ENCODE data around the gene SPRYD3. TPM values are rescaled to one million over a fixed set of nuclear protein-coding genes. Genes with fewer than 3 reads are reported as not detected.

SPRYD3 gene
- total and polyA plus RNA-seq, 8 donors, result 25.7 to 47.2 (median 38.4) TPM

DNA sequence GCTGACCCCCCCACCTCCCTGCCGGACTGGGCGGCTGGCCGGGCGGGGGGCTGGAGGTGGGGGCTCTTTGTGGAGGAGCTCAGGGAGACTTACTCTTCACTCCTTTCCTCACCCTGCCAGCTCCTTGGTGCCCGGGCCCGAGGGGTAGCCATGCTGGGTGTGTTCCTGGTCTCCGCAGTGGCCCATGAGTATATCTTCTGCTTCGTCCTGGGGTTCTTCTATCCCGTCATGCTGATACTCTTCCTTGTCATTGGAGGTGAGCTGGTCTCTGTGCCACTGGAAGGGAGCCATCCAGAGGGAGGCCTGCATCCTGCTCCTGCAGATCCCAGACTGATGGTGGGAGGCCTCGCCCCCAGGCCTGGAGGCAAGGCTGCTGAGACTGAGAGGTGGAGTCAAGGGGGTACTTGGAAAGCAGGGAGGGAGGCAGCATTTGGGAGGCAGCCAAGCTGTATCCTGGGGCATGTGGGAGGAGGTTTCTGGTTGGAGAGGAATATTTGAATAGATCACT is 43.8 kb upstream of the SPRYD3 start:
- no peaks in the 10 kb centered on the region for H3K9me3 ChIP-seq
- intact Hi-C loops (cut with DNase I), result no loop called here
- 93 to 94% methylated on average over 10 of the region's 10 CpGs for WGBS, 2 donors
- H3K4me1 ChIP-seq, result no peaks in the 10 kb centered on the region
- ATAC-seq (no peak), DNase-seq (no peak), FAIRE-seq (no peak)
- no peak overlapping the region for H3K4me3 ChIP-seq
- no peak overlapping the region for H3K27ac ChIP-seq
- no peaks in the 10 kb centered on the region for H3K36me3 ChIP-seq
- H3K27me3 ChIP-seq, result no peaks in the 10 kb centered on the region
- TF ChIP-seq, protein P1, sequence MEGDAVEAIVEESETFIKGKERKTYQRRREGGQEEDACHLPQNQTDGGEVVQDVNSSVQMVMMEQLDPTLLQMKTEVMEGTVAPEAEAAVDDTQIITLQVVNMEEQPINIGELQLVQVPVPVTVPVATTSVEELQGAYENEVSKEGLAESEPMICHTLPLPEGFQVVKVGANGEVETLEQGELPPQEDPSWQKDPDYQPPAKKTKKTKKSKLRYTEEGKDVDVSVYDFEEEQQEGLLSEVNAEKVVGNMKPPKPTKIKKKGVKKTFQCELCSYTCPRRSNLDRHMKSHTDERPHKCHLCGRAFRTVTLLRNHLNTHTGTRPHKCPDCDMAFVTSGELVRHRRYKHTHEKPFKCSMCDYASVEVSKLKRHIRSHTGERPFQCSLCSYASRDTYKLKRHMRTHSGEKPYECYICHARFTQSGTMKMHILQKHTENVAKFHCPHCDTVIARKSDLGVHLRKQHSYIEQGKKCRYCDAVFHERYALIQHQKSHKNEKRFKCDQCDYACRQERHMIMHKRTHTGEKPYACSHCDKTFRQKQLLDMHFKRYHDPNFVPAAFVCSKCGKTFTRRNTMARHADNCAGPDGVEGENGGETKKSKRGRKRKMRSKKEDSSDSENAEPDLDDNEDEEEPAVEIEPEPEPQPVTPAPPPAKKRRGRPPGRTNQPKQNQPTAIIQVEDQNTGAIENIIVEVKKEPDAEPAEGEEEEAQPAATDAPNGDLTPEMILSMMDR (IDR thresholded peaks at IDR 0.05), result no peak

DNA sequence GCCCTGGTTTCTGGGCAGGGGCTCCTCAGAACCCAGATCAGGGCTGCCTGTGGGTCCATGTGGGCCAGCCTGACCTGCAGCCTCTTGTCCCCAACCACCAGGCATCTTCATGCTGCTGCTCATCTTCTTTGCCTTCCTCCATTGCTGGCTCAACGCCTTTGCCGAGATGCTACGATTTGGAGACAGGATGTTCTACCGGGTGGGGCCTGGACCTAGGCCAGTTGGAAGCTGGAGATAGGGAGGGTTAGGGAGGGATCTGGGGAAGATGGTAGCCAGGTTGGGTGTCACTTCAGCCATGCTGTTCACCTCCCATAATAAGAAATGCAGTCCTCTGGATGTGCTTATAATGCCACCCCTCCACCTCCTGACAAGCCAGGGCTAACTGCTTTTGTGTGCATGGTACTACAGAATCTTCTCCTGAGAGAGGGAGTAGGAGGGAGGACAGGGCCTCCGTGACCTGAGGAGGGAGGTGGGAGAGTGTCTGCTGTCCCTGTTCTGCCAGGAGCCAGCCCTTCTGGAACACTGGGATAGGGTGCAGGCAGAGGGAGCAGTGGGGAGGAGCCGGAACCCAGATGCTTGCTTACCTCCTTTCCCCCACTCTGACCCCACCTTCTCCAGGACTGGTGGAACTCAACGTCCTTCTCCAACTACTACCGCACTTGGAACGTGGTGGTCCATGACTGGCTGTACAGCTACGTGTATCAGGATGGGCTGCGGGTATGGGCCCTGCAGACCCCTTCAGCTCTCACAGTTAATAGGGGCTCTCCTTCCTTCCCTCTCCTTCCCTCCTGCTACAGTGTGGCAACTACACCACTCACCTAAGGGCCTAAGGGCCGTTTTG is 41.7 kb upstream of the SPRYD3 start:
- ATAC-seq (no peak), DNase-seq (no peak), FAIRE-seq (no peak)
- intact Hi-C loops (cut with DNase I), result no loop called here
- no peak overlapping the region for H3K4me3 ChIP-seq
- no peaks in the 10 kb centered on the region for H3K27me3 ChIP-seq
- H3K4me1 ChIP-seq, result no peaks in the 10 kb centered on the region
- TF ChIP-seq, protein P1 (IDR thresholded peaks at IDR 0.05), result no peak
- H3K9me3 ChIP-seq, result no peaks in the 10 kb centered on the region
- WGBS, 2 donors, result 80 to 86% methylated on average over 12 of the region's 12 CpGs
- H3K27ac ChIP-seq, result no peak overlapping the region
- H3K36me3 ChIP-seq, result no peaks in the 10 kb centered on the region

DNA sequence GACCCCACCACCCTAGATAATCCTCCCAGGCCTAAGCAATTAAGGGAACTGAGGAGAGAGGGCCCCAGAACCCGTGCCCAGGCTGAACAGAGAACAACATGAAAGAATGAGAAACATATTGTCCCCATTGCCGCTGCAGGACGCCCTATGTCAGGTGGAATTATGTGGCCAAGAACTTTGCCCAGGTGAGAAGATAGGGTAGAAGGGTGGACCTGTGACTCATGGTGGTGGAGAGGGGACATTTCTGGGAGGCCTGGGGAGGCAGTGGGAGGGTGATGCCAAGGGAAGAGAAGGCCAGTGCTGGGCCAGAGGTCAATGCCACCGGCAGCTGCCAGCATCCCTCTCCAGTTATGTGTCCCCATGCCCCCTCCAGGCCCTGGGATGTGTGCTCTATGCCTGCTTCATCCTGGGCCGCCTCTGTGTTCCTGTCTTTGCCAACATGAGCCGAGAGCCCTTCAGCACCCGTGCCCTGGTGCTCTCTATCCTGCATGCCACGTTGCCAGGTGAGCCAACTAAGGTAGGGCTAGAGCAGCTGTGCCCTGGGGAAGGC is 39.6 kb upstream of the SPRYD3 start:
- 78 to 79% methylated on average over 8 of the region's 8 CpGs for WGBS, 2 donors
- H3K36me3 ChIP-seq, result no peaks in the 10 kb centered on the region
- H3K4me1 ChIP-seq, result no peaks in the 10 kb centered on the region
- DNase-seq, result no peak
- no peaks in the 10 kb centered on the region for H3K9me3 ChIP-seq
- no peak overlapping the region for H3K27ac ChIP-seq
- ATAC-seq, result no peak
- no peak for FAIRE-seq
- no peak overlapping the region for H3K4me3 ChIP-seq
- H3K27me3 ChIP-seq, result no peaks in the 10 kb centered on the region
- intact Hi-C loops (cut with DNase I), result no loop called here
- TF ChIP-seq, protein P1 (IDR thresholded peaks at IDR 0.05), result no peak

DNA sequence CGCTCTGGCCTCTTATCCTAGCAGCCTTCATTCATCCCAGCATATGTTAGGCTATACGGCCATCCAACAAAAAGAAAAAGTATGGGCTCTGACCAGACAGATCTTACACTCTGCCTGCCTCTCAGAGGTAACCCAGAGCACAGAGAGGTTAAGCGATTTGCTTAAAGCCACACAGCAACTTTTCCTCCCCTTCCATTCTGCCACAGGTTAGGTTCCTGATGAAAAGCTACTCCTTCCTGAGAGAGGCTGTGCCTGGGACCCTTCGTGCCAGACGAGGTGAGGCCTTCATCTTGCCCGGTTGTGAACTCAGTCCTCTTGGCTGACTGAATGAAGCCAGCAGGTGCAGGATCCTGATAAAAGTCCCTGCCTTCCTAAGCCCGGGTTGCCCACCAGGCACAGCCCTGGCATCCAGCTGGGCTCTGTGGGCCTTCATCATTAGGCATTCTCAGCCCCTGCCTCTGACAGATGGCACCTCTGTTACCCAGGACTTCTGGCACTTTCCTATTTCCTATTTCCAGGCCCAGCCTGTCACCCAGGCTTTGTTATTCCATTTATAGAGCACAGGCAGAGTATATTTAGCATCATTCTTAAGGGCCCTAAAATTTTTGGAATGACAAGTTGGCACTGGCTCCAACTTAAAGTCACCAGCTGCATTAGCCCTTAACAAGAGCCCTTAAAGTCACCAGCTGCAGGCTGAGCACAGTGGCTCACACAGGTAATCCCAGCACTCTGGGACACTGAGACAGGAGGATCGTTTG is 36.9 kb upstream of the SPRYD3 start:
- intact Hi-C loops (cut with DNase I), result no loop called here
- H3K9me3 ChIP-seq, result no peaks in the 10 kb centered on the region
- H3K27me3 ChIP-seq, result no peaks in the 10 kb centered on the region
- no peak for FAIRE-seq
- H3K4me3 ChIP-seq, result no peak overlapping the region
- no peak for DNase-seq
- ATAC-seq, result no peak
- no peaks in the 10 kb centered on the region for H3K36me3 ChIP-seq
- TF ChIP-seq, protein P1 (IDR thresholded peaks at IDR 0.05), result no peak
- WGBS, 2 donors, result 87 to 88% methylated on average over 8 of the region's 8 CpGs
- no peak overlapping the region for H3K27ac ChIP-seq
- no peaks in the 10 kb centered on the region for H3K4me1 ChIP-seq

Measured in pancreas (tissue), 10 donors.